ENCODE data around the gene INSM2.

Gene INSM2

DNA sequence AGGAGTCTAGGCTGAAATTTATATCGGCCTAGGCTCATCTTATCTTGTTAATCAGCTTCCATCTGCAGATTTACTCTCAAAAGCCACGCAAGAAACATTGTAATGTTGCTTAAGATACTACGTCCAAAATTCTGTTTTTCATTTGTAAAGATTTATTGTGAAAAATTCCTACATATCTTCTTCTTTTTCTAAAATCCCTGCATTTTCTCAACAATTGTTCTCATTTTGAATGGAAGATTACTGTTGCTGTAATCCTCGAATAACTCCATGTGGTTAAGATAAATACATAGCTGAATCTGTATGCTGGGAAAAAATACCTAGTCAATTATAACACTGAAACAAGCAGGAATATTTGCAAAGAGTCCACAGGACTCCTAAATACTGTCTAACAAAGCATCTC lies 15.6 kb downstream of the INSM2 start:
- no peak for DNase-seq

DNA sequence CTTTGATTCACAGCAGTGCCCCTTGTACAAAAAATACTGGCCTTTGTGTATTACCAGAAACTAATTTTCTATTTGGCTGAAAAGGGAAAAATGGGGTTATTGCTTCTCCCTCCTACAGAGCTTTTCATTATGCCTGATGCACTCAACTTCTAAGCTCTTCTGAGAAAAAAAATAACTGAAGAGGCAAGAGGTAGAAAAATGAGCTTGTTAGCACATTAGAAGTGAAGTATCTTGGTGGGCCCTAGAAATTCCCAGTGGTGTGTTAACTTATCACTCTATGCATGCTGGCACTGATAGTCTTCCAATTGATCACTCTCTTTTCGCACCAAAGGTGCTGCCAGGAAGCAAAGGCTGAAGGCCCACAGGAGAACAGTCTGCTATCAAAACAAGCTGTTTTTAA lies 17.1 kb downstream of the INSM2 start:
- no peak for DNase-seq

DNA sequence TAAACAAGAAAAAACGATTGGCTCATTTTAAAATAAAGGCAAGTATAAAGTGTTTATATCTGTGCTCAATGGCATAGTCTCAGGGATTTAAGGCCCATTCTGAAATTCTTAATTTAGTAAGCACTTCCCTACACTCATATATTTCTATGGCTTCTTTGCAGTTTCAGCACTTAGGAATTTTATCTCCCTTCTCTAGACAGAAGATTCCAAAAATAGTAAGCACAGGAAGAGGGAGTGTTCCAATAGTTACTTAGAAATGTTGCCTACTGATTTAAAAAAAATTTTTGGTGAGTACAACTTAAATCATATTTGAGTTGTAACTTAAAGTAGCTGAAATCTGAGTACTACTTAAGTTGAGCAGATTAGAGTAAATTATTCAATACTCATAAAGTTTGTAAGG lies 19.8 kb downstream of the INSM2 start:
- no peak for DNase-seq

DNA sequence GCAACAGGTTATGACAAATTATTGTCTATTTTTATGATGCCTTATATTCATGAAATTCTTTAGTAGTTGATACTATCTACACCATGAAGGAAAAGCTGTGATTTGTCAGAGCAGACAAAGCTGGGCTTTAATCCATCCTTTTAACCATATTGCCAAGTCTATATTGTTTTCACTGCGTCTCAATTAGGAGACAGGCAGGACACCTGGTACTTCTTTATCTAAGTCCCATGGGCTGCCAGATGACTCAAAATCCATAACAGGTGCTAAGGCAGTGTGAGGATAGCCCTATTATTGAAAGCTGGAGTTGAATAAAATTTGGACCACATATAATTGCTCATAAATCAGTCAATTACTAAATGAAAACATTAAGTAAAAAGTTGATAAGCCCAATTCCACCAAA lies 22.6 kb downstream of the INSM2 start:
- no peak for DNase-seq

DNA sequence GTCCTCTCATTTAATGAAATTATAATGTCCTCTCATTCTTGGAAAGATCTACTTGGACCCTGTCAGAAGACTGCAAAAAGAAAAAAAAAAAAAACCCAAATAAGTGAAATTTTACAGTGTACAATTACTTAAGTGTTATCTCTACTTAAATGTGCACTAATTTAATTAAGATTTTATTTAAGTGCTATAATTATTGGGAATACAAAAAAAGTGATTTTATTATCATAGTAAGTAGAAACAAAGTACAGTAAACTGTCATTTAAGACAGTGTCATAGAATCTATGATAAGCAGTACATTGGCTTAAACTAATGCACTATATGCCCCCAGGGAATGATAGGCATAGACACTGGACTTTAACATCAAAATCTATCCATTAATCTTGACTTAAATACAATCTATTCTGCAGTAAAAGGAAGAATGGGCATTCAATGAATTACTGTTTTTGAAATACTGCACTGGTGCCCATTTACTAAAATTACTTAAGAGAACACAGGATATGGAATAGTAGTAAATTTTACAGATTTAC lies 23.3 kb downstream of the INSM2 start:
- DNase-seq = no peak

DNA sequence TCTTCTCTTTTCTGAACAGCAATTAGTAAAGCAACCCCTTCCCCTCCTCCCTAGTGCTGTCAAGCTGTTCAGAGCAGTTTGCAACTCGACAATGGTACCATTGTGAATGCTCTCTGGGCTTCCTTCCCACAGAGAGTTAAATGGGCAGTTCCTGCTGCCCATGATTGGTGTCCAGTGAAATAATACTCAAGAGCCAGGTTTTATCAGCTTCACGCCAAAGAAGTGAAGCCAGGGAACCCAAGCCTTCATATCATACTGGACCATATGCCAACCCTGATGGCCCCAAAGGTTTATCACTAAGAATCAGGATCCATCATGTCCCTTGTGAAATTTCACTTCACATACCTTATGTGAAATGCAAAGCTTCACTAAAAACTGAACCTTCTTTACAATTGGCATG lies 24.7 kb downstream of the INSM2 start:
- DNase-seq = no peak

DNA sequence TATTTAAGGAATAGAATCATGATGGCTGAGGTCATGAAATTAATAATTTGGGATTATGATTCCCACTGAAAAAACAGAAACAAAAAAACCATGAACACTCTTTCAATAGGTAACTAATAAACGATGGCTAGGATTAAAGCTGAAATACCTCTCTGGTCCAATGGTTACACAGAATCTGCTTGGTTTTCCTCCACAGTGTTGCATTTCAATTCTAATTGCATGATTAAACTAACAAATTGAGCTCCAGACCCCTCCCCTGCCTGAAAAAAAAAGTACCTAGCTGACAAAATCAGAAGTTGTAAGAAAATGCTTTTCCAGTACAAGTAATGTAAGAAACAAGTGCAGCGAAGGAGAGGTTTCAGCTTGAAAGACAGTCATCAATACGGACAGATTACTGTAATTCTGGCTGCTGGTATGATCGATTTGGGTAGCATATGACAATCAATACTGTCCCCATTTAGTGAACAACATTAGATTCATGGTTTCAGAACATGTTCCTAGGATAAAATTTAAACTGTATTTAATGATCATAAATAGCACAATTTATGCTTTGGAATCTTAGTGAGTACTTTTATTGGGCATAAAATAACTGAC lies 32.0 kb downstream of the INSM2 start:
- no peak for DNase-seq

DNA sequence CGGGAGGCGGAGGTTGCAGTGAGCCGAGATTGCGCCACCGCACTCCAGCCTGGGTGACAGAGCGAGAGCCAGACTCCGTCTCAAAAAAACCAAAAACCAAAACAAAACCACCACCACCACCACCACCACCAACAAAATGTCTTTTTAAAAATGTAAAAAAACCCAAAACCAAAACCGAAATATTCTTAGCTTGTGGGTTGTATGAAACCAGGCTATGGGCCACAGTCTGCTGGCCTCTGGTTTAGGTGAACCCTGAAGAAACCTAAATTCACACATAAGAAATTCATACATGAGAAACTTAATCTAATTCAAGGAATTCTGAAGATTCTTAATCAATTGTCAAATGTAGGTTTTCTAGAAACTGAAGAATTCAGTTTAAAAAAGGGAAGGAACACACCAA lies 37.6 kb downstream of the INSM2 start:
- DNase-seq = no peak

DNA sequence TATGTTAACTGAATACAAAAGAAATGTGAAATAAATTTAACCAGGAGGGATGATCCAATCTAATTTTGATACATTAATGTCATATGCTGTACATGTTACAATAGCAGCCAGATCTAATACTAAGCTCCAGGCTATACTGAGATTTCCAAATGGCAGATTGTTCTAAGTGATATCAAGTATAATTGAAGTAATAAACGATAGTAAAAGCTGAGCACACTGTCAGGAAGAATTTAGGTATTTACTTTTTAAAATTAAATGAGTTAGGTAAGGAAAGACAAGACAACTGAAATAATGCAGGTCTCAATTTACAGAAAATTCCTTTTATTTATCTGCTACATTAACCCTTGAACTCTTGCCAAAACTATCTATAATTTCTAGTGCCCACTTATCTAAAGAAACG lies 39.9 kb downstream of the INSM2 start:
- no peak for DNase-seq

DNA sequence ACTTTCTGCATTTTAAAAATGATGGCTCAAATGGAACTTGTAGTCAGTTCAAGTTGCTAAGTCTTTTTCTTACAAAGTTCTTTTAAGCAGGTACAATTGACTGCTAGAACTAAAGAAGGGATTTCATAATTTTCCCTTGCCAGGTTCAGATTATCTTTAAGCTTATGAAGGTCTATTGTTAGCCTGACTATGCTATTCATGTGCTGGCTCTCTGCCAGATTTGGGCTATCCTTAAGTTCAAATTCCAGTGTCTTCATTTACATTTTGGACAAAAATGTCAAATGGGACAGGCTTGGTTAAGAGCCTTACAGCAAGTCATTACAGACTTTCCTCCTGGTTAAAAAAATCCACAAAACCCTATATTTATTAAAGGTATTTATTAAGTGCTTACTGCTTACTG lies 42.3 kb downstream of the INSM2 start:
- no peak for DNase-seq

DNA sequence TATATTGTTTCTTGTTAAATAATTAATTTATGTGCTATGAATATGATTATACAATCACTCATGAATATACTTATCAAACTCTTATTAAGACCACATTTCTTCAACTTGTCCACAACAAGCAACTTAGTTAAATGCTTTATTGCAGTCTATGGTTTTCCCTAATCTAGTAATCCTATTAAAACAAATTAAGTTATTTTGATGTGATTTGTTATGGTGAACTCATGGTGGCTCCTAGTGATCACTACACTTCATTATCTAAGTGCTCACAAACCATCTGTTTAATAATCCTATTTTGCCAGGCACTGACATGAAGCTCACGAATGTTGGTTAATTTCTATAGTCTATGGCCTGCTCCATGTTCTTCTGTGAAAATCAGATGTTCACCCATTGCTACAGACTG lies 42.9 kb downstream of the INSM2 start:
- no peak for DNase-seq

DNA sequence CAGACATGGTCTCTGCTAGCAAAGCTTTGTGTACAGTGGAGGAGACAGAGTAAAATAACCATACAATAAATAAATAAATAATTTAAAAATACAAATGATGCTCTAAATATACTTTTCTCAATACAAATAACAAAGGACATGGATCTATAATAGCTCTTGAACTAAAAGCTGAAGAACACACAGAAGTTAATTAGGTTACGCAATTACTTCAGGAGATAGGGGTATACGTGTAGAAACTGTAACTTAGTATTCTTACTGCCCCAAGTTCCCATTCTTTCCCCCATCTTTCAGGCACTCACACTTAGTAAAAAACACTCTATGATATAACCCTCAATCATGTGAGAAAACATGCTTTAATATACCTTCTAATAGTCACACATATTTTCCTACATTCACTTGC lies 44.2 kb downstream of the INSM2 start:
- no peak for DNase-seq

DNA sequence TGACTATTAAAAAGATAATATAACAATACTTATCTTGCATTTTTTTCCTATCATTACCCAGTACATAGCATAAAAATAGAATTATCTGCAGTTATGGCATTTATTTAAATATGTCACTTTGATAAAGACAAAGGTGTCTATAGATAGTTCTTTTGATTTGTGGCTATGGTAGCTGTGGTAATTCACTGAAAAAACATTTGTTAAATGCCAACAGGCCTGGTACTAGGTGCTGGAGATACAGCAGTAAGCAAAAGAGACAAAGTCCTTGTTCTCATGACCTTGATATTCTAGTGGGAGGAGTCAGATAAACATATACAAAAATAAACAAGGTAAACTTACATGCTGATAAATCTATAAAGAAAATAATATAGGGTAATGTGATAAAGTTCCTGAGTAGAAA lies 44.7 kb downstream of the INSM2 start:
- no peak for DNase-seq

Measured in activated CD4-positive, alpha-beta T cell treated with anti-CD3 and anti-CD28 coated beads for 48 hours (primary cell).